Keratinocyte (primary cell): ENCODE results near the gene ZNF23.

Source experiments
- CTCF ChIP-seq, 3 experiments: IDR thresholded peaks in 1 of 3; conservative IDR thresholded peaks in 1 of 3; optimal IDR thresholded peaks in 1 of 3; 2 replicates in 2 of 3; 3 replicates in 1 of 3; pipeline versions ENCODE3 to v1.5.1; 2011; ENCODE audit warnings: low read length in 3 of 3, mild to moderate bottlenecking in 3 of 3, moderate library complexity in 2 of 3, control low read depth in 1 of 3, inconsistent platforms in 1 of 3; ENCODE audit not compliant: insufficient read depth in 2 of 3; ENCODE audit errors: extremely low read depth in 1 of 3
- EZH2 ChIP-seq: IDR thresholded peaks from one replicate; pipeline ENCODE4 v1.6.1; 2012; ENCODE audit warnings: inconsistent platforms, mild to moderate bottlenecking, low read length, moderate library complexity

GRCh38 chr16:71399801-71400563, 62.1 kb downstream of the ZNF23 start:
- TF ChIP-seq EZH2 (no peak), CTCF (optimal IDR thresholded peaks at IDR 0.05 in 1 of 3, IDR thresholded peaks at IDR 0.05 in 1 of 3, conservative IDR thresholded peaks at IDR 0.05 in 1 of 3; ENCODE audit: extremely low read depth in 1 of 3, insufficient read depth in 2 of 3, low read length in 3 of 3) (no peak)
